ENCODE measurements around the gene LRRC8C.

LRRC8C gene

GRCh38 chr1:89607156-89607555 lies 25.8 kb upstream of the LRRC8C start:
- no peak for DNase-seq (ENCODE audit: low spot score)
- in situ Hi-C loops (cut with MboI; ENCODE audit: low pct_unique_long_range_greater_than_20kb, low sequenced_read_pairs, unreplicated experiment) = no loop called here
- TF ChIP-seq, protein P1, sequence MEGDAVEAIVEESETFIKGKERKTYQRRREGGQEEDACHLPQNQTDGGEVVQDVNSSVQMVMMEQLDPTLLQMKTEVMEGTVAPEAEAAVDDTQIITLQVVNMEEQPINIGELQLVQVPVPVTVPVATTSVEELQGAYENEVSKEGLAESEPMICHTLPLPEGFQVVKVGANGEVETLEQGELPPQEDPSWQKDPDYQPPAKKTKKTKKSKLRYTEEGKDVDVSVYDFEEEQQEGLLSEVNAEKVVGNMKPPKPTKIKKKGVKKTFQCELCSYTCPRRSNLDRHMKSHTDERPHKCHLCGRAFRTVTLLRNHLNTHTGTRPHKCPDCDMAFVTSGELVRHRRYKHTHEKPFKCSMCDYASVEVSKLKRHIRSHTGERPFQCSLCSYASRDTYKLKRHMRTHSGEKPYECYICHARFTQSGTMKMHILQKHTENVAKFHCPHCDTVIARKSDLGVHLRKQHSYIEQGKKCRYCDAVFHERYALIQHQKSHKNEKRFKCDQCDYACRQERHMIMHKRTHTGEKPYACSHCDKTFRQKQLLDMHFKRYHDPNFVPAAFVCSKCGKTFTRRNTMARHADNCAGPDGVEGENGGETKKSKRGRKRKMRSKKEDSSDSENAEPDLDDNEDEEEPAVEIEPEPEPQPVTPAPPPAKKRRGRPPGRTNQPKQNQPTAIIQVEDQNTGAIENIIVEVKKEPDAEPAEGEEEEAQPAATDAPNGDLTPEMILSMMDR (IDR thresholded peaks at IDR 0.05; ENCODE audit: extremely low read depth, insufficient read depth, missing control alignments) = no peak

GRCh38 chr1:89607586-89608318 lies 25.2 kb upstream of the LRRC8C start:
- no peak for DNase-seq (ENCODE audit: low spot score)
- TF ChIP-seq, protein P1 (IDR thresholded peaks at IDR 0.05; ENCODE audit: extremely low read depth, insufficient read depth, missing control alignments) = no peak
- in situ Hi-C loops (cut with MboI; ENCODE audit: low pct_unique_long_range_greater_than_20kb, low sequenced_read_pairs, unreplicated experiment) = no loop called here

DNA sequence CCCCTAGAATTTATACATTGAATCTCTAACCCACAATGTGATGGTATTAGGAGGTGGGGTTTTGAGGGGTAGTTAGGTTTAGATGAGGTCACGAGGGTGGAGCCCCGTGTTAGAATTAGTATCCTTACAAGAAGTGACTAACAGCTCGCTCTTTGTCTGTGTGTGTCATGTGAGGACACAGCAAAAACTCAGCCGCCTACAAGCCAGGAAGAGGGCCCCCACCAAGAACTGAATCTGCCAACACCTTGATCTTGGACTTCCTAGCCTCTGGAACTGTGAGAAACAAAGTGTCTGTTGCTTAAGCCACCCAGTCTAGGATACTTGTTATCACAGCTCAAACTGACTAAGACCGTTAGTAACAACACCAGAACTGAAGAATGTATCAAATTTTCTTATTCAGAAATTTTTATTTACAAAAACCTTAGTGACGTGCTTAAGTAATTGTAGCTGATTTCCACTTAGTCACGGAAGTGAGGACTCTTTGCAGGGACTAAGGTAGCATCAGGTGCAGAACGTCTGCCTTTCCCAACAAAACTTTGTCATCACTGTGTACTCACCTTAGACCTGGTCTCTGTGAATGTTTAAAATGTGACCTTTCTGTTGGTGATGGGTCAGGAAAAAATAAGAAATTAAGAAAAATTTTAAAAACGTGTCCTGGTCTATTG lies 24.5 kb upstream of the LRRC8C start:
- TF ChIP-seq, protein P1 (IDR thresholded peaks at IDR 0.05; ENCODE audit: extremely low read depth, insufficient read depth, missing control alignments) = no peak
- DNase-seq (ENCODE audit: low spot score) = no peak
- in situ Hi-C loops (cut with MboI; ENCODE audit: low pct_unique_long_range_greater_than_20kb, low sequenced_read_pairs, unreplicated experiment) = no loop called here

DNA sequence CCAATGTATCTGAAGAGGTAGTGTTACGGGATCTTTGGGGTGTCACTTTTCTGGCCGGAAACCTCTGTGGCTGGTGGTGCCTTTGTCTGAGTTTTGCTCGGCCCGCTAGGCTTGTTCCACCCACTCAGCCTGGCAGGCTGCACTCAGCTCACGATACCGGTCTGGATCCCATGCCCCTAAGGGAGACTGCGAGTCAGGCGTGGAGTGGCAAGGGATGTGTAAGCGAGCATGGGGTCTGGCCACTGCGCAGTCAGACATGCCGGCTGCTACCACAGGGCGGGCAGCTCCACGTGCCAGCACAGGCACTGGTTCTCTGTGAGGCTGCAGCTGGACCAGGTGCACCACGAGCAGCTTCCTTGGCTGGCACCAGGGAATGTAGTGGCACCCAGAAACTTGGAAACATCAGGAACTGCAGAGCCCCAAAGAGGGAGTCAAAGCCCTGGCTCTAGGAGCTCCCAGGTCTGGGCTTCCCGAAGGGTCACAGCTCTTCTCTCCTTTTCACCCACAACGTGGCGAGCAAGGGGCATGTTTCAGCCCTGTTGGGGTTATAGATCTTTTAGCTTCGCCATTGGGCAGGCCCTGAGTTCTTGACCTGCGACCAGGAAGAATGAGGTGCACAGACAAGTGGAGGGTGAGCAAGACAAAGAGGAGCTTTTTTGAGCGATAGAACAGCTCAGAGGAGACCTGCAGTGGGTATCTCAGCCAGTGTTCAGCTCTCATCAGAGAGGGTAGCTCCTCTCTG lies 23.8 kb upstream of the LRRC8C start:
- in situ Hi-C loops (cut with MboI; ENCODE audit: low pct_unique_long_range_greater_than_20kb, low sequenced_read_pairs, unreplicated experiment) = no loop called here
- DNase-seq (ENCODE audit: low spot score) = no peak
- TF ChIP-seq, protein P1 (IDR thresholded peaks at IDR 0.05; ENCODE audit: extremely low read depth, insufficient read depth, missing control alignments) = no peak

- in situ Hi-C loops (cut with MboI; ENCODE audit: low pct_unique_long_range_greater_than_20kb, low sequenced_read_pairs, unreplicated experiment) = no loop called here
- TF ChIP-seq, protein P1 (IDR thresholded peaks at IDR 0.05; ENCODE audit: extremely low read depth, insufficient read depth, missing control alignments) = no peak
- no peak for DNase-seq (ENCODE audit: low spot score)
Observed at GRCh38 chr1:89609781-89610456, 23.0 kb upstream of the LRRC8C start.

- DNase-seq (ENCODE audit: low spot score) = no peak
- TF ChIP-seq, protein P1 (IDR thresholded peaks at IDR 0.05; ENCODE audit: extremely low read depth, insufficient read depth, missing control alignments) = no peak
- in situ Hi-C loops (cut with MboI; ENCODE audit: low pct_unique_long_range_greater_than_20kb, low sequenced_read_pairs, unreplicated experiment) = no loop called here
Observed at GRCh38 chr1:89610457-89611011, 22.4 kb upstream of the LRRC8C start.
